ENCODE results near the gene TSSK6. TPM values are rescaled to one million over a fixed set of nuclear protein-coding genes. Genes with fewer than 3 reads are reported as not detected.

The TSSK6 gene
- total RNA-seq, 1 donor, result 1.9 TPM

DNA sequence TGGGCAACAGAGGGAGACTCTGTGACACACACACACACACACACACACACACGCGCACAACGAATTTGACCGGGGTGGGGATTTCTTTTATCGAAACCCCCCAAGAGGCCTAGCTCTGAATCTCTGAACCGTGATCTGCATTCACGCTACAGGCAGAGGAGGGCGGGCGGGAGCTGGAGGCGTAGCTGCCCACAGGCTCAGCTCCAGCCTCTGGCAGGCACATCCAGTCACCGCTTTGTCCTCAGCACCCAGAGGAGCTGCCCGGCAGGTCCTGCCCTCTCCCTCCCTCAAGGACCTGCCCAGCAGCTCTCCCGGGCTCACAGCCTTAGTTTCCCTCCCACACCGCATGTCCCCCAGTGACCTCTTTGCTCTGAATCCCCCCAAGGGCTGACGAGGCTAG lies 42.7 kb upstream of the TSSK6 start:
- TF ChIP-seq CTCF (IDR thresholded peaks at IDR 0.05; ENCODE audit: insufficient read depth, low read length), result no peak
- no peak overlapping the region for H3K4me3 ChIP-seq (ENCODE audit: low read depth, low read length)
- no peak for DNase-seq (ENCODE audit: low read depth)

DNA sequence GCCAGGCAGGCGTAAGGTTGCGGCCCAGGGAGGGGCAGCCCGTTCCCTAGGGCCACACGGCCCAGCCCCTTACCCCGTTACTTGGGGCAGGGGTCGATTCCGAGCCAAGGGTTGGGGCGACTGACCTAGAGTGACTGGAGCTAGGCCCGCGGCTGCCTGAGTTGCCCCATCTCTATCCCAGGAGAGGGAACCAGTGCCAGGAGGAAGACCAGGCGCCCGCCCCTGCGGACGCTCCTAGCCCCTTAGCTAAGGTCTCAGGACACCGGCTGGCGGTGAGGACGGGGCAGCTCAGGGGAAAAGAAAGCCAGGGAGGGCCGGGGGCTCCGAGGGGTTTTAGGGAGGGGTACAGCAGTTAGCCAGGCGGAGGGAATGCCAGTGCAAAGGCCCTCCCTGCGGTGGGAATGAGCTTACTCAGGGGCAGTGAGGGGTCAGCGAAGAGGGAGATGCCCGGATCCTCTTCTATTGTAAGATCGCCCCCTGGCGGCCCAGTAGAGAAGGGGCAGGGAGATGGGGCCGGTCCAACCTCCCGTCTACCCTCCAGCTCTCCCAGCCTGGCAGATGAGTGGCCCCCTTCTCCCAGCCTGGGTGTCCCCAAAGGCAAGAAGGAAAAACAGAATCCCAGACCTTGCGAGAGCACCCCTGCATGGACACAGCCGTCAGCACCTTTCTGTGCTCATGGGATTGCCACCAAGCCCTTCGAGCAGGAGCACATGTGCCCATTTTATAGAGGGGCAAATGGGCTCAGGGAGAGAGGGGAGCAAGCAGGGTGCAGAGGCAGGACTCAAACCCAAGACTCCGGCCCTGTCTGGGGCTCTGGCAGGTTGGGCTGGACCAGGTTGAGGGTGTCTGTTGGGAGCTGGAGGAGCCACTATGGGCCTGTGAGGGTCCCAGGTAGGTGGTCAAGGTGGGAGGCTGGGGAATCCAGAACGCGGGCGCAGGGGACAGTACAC lies 39.0 kb upstream of the TSSK6 start:
- peak; percentile 35 for DNase-seq (ENCODE audit: low read depth)
- TF ChIP-seq CTCF (IDR thresholded peaks at IDR 0.05; ENCODE audit: insufficient read depth, low read length), result peak; percentile 77
- no peak overlapping the region for H3K4me3 ChIP-seq (ENCODE audit: low read depth, low read length)

GRCh38 chr19:19553670-19554069 lies 38.3 kb upstream of the TSSK6 start:
- DNase-seq (ENCODE audit: low read depth), result no peak
- no peak for TF ChIP-seq CTCF (IDR thresholded peaks at IDR 0.05; ENCODE audit: insufficient read depth, low read length)
- no peak overlapping the region for H3K4me3 ChIP-seq (ENCODE audit: low read depth, low read length)

DNA sequence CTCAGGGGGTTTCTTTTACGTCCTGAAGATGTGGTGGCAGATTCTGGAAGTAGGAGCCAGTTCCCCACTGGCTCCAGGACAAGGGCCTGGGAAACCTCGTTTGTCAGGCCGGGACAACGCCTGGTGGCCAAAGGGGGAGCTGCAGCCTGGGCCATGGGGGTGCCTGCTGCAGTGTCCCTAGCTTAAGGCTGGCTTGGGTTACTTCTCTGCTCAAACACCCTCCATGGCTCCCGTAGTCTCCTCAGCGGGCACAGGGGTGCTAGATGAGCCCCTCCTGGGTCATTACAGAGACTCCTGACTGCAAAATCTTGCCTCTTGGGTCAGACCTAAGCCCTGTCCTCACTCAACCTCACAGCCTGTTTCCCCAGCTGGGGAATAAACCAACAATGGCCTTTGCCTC lies 37.5 kb upstream of the TSSK6 start:
- TF ChIP-seq CTCF (IDR thresholded peaks at IDR 0.05; ENCODE audit: insufficient read depth, low read length), result peak; percentile 81
- H3K4me3 ChIP-seq (ENCODE audit: low read depth, low read length), result no peak overlapping the region
- no peak for DNase-seq (ENCODE audit: low read depth)

GRCh38 chr19:19551853-19552192 lies 36.5 kb upstream of the TSSK6 start:
- TF ChIP-seq CTCF (IDR thresholded peaks at IDR 0.05; ENCODE audit: insufficient read depth, low read length), result no peak
- H3K4me3 ChIP-seq (ENCODE audit: low read depth, low read length), result no peak overlapping the region
- no peak for DNase-seq (ENCODE audit: low read depth)

GRCh38 chr19:19550972-19551852 lies 35.9 kb upstream of the TSSK6 start:
- no peak for DNase-seq (ENCODE audit: low read depth)
- TF ChIP-seq CTCF (IDR thresholded peaks at IDR 0.05; ENCODE audit: insufficient read depth, low read length), result no peak

More at GRCh38 chr19:19550972-19551852, 35.9 kb upstream of the TSSK6 start:
- no peak overlapping the region for H3K4me3 ChIP-seq (ENCODE audit: low read depth, low read length)
